Superior temporal gyrus (tissue), 1 donor: ENCODE data around the gene BANP.
"Not testable (repeated sequence)": the region's sequence is repeated elsewhere in the genome, so short reads cannot be mapped to it uniquely, and the experiment has no call there.

Source experiments
- DNase-seq: peaks from one replicate; pipeline ENCODE4 v3.0.0-alpha.2; 2016; ENCODE audit errors: extremely low spot score

The BANP gene

GRCh38 chr16:87993901-87994300 lies 42.7 kb downstream of the BANP start:
- DNase-seq = no peak

- DNase-seq = no peak
Measured at GRCh38 chr16:87995644-87996043, 44.4 kb downstream of the BANP start.

DNA sequence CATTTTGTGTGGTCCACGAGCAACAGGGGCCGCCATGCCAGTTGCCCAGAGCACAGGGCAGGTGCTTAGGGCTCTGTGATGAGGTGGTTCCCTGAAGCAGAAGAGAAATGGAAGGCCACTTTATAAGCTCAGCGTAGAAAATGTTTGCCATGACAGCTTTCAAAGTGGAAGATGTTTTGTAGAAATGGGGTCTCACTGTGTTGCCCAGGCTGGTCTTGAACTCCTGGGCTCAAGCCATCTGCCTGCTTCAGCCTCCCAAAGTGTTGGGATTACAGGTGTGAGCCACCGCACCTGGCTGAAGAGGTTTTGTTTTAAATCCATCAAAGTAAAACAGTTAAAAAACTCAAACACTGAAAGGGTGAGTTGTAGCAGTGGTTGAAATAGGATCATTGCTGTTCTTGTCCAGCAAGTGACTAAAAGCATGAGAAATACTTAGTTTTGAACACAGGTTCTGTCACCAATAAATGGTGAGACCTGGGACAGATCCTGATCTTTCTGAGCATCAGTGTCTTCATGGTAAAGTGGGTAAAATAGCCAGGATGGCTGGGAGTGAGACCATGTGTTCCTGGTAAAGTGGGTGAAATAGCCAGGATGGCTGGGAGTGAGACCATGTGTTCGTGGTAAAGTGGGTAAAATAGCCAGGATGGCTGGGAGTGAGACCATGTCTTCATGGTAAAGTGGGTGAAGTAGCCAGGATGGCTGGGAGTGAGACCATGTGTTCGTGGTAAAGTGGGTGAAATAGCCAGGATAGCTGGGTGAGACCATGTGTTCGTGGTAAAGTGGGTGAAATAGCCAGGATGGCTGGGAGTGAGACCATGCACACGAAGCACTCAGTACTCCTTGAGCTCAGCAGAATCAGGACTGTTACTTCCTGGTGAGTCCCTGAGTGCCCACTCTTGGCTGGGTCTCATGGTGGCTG lies 46.0 kb downstream of the BANP start:
- no peak for DNase-seq

GRCh38 chr16:87998184-87998793 lies 47.1 kb downstream of the BANP start:
- not testable (repeated sequence) for DNase-seq

GRCh38 chr16:87998992-87999391 lies 47.8 kb downstream of the BANP start:
- DNase-seq = not testable (repeated sequence)

DNA sequence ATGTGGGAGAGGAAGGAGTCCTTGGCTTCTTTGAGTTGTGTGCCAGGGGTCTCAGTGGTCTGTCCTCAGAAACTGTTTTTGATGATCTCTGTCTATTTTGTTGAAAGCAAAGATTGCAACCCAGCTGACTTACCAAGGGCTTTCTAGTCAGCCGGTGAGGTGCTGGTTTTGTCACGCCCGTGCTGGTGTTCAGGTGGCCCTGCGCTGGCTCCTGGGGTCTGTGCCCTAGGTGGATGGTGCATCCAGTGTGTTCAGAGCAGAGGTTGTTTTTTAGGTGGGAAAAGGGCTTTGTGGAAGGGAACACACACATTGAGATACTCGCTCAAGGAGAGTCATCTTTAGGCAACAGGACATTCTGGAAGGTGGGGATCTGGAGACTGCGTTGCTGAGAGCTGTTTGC lies 51.0 kb downstream of the BANP start:
- no peak for DNase-seq

GRCh38 chr16:88002749-88003148 lies 51.5 kb downstream of the BANP start:
- DNase-seq = no peak

GRCh38 chr16:88003316-88003715 lies 52.1 kb downstream of the BANP start:
- no peak for DNase-seq

DNA sequence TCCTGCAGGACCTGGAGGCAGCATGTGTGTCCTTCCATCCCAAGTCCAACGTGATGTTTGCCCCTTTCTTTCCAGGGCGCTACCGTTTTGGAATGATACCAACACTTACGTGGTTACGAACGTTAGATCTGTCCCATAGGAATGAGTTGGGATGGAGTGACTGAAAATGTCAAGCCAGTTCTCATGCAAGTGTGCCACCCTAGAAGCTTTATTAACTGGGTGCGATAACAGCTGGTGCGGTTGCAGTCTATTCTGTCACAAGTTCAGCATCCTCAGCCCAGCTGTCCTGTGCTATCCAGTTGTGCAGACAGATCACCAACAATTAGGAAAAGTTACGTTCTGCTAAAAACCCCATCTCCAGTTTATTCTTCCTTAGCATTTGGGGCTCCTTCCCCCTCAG lies 52.5 kb downstream of the BANP start:
- DNase-seq = no peak

DNA sequence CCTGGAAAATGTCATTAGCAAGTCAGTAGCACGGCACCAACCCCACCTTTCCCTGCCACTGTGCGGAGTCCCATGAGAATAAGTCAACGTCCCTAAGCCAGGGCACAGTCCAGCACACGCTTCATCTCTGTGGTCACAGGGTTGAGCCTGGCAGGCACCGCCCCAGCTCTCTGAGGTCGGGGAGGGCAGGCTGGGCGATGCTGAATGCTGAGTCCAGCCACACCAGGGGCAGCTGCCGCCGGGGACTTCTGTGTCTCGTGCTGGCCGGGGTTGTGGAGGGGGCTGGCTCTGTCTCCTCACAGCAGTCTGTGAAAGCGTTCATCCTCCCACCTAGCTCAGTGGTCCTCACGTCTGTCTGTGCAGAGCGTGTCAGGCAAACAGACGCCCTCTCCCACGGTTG lies 53.2 kb downstream of the BANP start:
- DNase-seq = no peak

GRCh38 chr16:88005181-88005581 lies 53.9 kb downstream of the BANP start:
- DNase-seq = no peak

DNA sequence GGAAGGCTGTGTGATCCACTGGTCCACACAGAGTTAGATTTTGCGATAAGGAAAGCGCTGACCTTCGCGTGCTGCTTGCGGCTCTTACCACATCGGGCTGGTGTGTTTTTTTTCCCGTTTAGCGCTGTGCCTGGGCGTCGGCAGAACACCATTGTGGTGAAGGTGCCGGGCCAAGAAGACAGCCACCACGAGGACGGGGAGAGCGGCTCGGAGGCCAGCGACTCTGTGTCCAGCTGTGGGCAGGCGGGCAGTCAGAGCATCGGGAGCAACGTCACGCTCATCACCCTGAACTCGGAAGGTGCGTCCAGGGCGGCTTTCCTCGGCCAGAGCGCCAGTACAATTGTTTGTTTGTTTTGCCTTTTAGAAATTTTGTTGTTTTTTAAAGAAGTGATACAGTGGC lies 54.7 kb downstream of the BANP start:
- no peak for DNase-seq

GRCh38 chr16:88007321-88007731 lies 56.1 kb downstream of the BANP start:
- DNase-seq = peak; percentile 82

DNA sequence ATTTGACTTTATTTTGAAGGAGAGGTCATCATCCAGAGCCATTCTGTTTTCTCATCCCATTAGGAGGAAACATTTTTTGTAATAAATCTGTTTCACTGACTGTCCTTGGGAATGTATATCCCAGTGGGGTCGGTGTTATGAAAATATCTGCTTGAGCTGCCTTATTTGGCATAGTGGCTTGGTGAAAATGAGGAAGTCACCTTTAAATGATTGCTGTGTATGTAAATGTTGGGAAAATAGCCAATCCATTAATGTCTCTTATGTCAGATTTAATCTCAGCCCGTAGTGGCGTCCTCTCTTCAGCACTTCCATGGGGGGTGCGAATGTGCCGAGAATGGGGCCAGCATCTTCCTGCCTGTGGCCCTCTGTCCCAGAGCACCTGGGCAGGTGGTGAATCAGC lies 57.6 kb downstream of the BANP start:
- DNase-seq = no peak

DNA sequence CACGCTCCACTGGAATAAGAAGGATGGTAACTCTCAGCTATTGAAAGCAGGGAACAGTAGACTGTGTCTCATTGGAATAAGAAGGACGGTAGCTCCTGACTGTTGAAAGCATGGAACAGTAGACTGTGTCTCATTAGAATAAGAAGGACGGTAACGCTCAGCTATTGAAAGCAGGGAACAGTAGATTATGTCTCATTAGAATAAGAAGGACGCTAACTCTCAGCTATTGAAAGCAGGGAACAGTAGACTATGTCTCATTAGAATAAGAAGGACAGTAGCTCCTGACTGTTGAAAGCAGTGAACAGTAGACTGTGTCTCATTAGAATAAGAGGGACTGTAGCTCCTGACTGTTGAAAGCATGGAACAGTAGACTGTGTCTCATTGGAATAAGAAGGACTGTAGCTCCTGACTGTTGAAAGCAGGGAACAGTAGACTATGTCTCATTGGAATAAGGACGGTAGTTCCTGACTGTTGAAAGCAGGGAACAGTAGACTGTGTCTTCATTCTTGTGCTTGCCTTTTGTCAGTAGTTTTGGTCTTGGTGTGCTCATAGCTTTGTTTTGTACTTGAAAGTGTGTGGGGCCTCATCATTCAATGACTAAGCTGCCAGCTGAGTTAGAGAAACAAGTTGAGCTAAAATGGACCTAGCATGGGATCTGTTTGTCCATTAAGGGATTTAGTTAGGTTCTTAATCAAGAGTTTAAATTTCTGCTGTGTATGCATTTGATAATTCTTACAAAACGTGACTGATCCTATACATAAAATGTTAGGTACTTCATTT lies 58.5 kb downstream of the BANP start:
- no peak for DNase-seq

DNA sequence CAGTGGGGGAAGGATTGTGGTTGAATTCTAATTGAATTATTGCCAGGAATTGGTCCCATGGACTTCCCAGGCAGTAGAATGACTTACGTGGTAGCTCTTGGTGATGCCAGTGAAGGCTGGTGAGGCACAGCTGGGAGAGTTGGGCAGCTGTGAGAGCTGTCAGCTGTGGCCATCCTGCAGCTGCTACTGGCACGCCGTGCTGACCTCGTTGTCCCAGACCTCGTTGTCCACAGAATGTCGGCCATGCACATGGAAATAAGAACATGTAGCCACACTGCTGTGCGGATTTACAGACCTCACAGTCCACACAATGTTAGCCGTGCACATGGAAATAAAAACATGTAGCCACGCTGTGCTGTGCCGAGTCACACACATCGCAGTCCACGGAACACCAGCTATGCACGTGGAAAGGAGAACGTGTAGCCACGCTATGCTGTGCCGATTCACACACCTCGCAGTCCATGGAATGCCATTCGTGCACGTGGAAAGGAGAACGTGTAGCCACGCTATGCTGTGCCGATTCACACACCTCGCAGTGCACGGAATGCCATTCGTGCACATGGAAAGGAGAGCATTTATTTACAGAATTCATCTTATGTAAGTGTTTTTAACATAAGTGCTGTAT lies 59.2 kb downstream of the BANP start:
- peak; percentile 19 for DNase-seq

- no peak for DNase-seq
Measured at GRCh38 chr16:88010968-88011483, 59.8 kb downstream of the BANP start.

DNA sequence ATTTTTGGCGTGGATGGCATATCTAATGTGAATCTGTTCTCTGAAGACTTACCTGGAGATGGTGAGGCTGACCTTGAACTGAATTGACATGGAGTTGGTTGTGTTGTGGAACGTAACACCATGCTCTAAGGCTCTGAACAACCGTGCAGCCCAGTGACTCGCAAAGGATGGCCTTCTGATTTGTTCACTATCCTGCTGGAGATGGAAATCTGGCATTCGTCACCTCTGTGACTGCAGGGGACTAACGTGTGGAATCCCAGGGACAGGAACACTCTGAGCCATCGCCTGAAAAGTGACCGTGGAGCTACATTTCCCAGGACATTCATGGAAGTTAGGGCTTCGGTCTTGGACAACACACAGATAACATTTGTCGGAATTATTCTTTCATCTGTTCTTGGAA lies 61.1 kb downstream of the BANP start:
- DNase-seq = no peak

DNA sequence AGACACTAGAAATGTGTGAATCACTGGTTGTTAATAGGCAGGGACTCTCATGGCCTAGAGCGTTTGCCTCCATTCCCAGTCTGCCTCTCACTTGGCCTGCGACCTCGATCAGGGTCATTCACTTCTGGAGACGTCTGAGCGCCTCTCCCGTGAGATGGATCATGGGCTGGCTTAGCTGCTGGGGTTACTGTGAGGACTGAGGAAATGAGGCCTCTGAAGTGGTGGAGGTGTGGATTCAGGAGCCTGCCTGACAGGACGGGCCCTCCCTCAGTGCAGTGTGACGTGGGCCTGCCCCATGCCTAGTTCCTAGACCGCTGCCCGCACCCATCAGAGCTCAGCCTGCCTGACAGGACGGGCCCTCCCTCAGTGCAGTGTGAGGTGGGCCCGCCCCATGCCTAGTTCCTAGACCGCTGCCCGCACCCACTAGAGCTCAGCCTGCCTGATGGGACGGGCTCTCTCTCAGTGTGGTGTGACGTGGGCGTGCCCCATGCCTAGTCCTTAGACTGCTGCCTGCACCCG lies 61.9 kb downstream of the BANP start:
- DNase-seq = no peak

GRCh38 chr16:88013766-88014251 lies 62.6 kb downstream of the BANP start:
- DNase-seq = no peak

DNA sequence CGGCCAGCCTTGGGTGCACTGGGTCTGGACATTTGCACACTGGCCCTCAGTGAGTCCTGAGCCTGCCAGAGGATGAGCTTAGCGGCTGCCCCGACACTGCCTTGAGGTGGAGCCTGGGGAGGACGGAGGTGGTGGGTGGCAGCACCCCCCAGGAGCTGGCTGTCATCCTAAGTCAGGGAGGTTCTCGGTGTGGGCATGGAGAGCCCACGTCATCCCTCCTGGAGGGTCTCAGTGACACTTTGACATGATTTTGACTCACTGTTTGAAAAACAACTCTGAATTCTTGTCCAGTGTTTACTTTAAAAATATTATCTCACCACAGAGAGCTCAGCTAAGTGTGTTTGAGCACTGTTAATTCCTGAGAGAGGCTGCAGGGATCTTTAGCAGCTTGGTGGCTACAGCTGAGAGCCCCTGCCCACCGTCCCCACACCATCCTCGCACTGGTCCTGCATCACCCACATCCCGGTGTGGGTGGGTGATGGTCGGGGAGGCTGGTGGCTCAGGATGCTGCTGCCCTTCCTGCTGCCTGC lies 63.1 kb downstream of the BANP start:
- DNase-seq = no peak
